Uterus (tissue), 4 donors: ENCODE measurements around the gene CYP2W1. TPM values are rescaled to one million over a fixed set of nuclear protein-coding genes. Genes with fewer than 3 reads are reported as not detected.
"Not testable (repeated sequence)": the region's sequence is repeated elsewhere in the genome, so short reads cannot be mapped to it uniquely, and the experiment has no call there.

ENCODE experiments used
- DNase-seq, 2 donors: peaks; one replicate each; pipeline ENCODE4 v3.0.0-alpha.2; 2019 to 2020
- H3K27ac ChIP-seq, 2 donors: fragments of 200-600 bp; sonication (generic); 1 replicate in 1 of 2; 2 replicates in 1 of 2; pipeline ENCODE4 v1.5.1; 2016 to 2018
- H3K27me3 ChIP-seq, 2 donors: fragments of 200-600 bp; sonication (generic); one replicate each; pipeline ENCODE4 v1.5.1; 2018 to 2019; ENCODE audit warnings: control low read depth in 1 of 2
- H3K36me3 ChIP-seq, 2 donors: fragments of 200-600 bp; sonication (generic); one replicate each; pipeline ENCODE4 v1.5.1; 2019; ENCODE audit warnings: control low read depth in 1 of 2
- H3K4me1 ChIP-seq, 2 donors: fragments of 200-600 bp; sonication (generic); one replicate each; pipeline ENCODE4 v1.5.1; 2018 to 2019; ENCODE audit warnings: control low read depth in 1 of 2
- H3K4me3 ChIP-seq, 2 donors: fragments of 200-600 bp; sonication (generic); 1 replicate in 1 of 2; 2 replicates in 1 of 2; pipeline ENCODE4 v1.5.1; 2018 to 2019; ENCODE audit warnings: mild to moderate bottlenecking in 1 of 2
- H3K9me3 ChIP-seq, 2 donors: fragments of 200-600 bp; sonication (generic); one replicate each; pipeline ENCODE4 v1.5.1; 2019; ENCODE audit warnings: control low read depth in 1 of 2
- POLR2A ChIP-seq, 2 donors: fragments of 450-650 bp; IDR thresholded peaks; one replicate each; pipeline ENCODE4 v1.6.1; 2016; ENCODE audit warnings: antibody characterized with exemption in 2 of 2, mild to moderate bottlenecking in 1 of 2, moderate library complexity in 1 of 2
- intact Hi-C: fragments of 100-400 bp; cut with DNase I; formaldehyde crosslinking; loops from one replicate; pipeline ENCODE4 v1.15.1; 2023; ENCODE audit warnings: low total_unique reads
- total RNA-seq, 4 donors: library from RNA; depleted of rRNA in 3 of 4; stranded (reverse); fragments of >200 nt in 3 of 4; gene quantifications; one replicate each; pipeline versions ENCODE4 v1.1.0 to v1.2.4, GENCODE V29; 2014 to 2023
- TF ChIP-seq, protein P1 (sequence below), 4 experiments: fragments of 200-600 bp in 2 of 4; fragments of 450-650 bp in 2 of 4; sonication (generic) in 2 of 4; IDR thresholded peaks; one replicate each; pipeline ENCODE4 v1.5.1; 2016 to 2019; ENCODE audit warnings: antibody characterized with exemption in 4 of 4, mild to moderate bottlenecking in 2 of 4, moderate library complexity in 1 of 4
- donor health status: DM: yes; HTN: yes; CAD: no.

The CYP2W1 gene
- total RNA-seq, 4 donors from 2014 or later: 6.6 TPM; not detected in 3

DNA sequence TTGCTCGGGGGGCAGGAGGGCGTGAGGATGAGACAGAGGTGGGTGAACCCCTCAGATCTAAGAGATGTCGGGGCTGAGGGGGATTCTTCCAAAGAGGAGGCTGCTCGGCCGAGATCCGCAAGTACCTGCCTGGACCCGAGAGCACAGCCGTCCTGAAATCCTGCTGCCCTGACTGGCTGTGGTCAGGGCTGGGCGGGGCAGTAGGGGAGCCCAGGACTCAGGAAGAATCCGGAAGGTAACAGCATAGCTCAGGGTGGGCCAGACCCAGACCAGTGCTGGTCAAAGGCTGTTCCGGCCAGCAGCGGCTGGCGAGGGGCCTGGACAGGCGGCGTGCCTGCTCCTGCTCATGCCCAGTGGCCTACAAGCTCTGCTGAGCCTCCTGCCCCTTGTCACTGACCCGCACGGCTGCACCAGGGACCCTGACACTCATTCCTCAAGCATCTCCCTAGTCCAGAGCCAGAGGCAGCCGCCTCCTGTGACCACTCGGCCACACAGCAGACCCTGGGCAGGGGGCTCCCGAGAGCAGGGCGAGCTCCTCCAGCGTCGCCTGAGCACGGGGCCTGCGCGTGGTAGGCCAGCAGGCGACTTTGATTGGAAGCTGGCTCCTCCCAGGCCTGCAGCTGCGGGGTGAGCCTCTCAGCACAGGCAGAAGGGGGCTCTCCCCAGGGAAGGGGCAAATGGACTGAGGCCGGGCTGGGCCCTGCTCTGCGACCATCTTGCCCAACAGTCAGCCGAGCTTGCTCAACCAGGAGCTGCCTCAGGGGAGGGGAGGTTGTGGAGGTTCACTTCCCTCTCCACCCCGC lies 25.4 kb upstream of the CYP2W1 start:
- intact Hi-C loops: no loop called here
- no peak overlapping the region for H3K4me3 ChIP-seq
- peaks cover 0 to 9% of the 10 kb centered on the region in 2 donors for H3K4me1 ChIP-seq
- no peaks in the 10 kb centered on the region for H3K36me3 ChIP-seq
- H3K9me3 ChIP-seq: no peaks in the 10 kb centered on the region
- H3K27me3 ChIP-seq: peaks cover 0 to 3% of the 10 kb centered on the region in 2 donors
- no peak for TF ChIP-seq POLR2A (IDR thresholded peaks at IDR 0.05)
- TF ChIP-seq, protein P1, sequence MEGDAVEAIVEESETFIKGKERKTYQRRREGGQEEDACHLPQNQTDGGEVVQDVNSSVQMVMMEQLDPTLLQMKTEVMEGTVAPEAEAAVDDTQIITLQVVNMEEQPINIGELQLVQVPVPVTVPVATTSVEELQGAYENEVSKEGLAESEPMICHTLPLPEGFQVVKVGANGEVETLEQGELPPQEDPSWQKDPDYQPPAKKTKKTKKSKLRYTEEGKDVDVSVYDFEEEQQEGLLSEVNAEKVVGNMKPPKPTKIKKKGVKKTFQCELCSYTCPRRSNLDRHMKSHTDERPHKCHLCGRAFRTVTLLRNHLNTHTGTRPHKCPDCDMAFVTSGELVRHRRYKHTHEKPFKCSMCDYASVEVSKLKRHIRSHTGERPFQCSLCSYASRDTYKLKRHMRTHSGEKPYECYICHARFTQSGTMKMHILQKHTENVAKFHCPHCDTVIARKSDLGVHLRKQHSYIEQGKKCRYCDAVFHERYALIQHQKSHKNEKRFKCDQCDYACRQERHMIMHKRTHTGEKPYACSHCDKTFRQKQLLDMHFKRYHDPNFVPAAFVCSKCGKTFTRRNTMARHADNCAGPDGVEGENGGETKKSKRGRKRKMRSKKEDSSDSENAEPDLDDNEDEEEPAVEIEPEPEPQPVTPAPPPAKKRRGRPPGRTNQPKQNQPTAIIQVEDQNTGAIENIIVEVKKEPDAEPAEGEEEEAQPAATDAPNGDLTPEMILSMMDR (IDR thresholded peaks at IDR 0.05): no peak
- no peak overlapping the region for H3K27ac ChIP-seq
- no peak for DNase-seq

- Histone ChIP-seq H3K9me3 (no peaks in the 10 kb centered on the region), H3K27ac (no peak overlapping the region), H3K36me3 (no peaks in the 10 kb centered on the region), H3K27me3 (no peaks in the 10 kb centered on the region), H3K4me3 (no peak overlapping the region), H3K4me1 (peaks cover 0 to 10% of the 10 kb centered on the region in 2 donors)
- intact Hi-C loops: no loop called here
- TF ChIP-seq, protein P1 (IDR thresholded peaks at IDR 0.05): no peak
- no peak for TF ChIP-seq POLR2A (IDR thresholded peaks at IDR 0.05)
- no peak for DNase-seq
Measured at GRCh38 chr7:958221-959200, 24.5 kb upstream of the CYP2W1 start.

DNA sequence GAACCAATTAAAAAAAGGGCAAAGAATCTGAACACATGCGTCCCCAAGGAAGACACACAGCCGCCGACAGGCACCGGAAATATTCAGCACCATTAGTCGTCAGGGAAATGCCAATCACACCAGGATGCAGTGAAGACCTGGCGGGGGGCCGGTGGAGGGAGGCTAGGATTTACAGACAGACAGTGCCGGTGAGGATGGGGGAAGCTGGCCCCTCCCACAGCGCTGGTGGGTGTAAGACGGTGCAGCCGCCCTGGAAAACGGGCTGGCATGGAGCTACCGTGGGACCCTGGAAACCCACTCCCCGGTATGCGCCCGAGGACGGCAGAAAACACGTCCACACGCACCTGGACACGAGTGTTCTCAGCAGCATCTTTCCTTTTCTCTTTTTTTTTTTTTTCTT lies 23.7 kb upstream of the CYP2W1 start:
- Histone ChIP-seq H3K27me3 (no peaks in the 10 kb centered on the region), H3K9me3 (no peaks in the 10 kb centered on the region), H3K4me3 (no peak overlapping the region), H3K36me3 (no peaks in the 10 kb centered on the region), H3K27ac (no peak overlapping the region), H3K4me1 (peaks cover 0 to 12% of the 10 kb centered on the region in 2 donors)
- intact Hi-C loops: no loop called here
- TF ChIP-seq POLR2A (IDR thresholded peaks at IDR 0.05): no peak
- TF ChIP-seq, protein P1 (IDR thresholded peaks at IDR 0.05): no peak
- no peak for DNase-seq

GRCh38 chr7:959740-960139 lies 23.2 kb upstream of the CYP2W1 start:
- H3K27me3 ChIP-seq, H3K27ac ChIP-seq, DNase-seq, H3K4me3 ChIP-seq, H3K9me3 ChIP-seq, H3K36me3 ChIP-seq, intact Hi-C loops: not testable (repeated sequence)
- H3K4me1 ChIP-seq: peaks cover 0 to 17% of the 10 kb centered on the region in 2 donors

GRCh38 chr7:960269-960871 lies 22.6 kb upstream of the CYP2W1 start:
- intact Hi-C loops: no loop called here
- Histone ChIP-seq H3K4me1 (peaks cover 0 to 17% of the 10 kb centered on the region in 2 donors), H3K36me3 (no peaks in the 10 kb centered on the region), H3K27ac (peak overlapping the region in 1 of 2 donors; percentile 68), H3K27me3 (no peaks in the 10 kb centered on the region), H3K4me3 (no peak overlapping the region), H3K9me3 (no peaks in the 10 kb centered on the region)
- DNase-seq: no peak
- no peak for TF ChIP-seq POLR2A (IDR thresholded peaks at IDR 0.05)
- TF ChIP-seq, protein P1 (IDR thresholded peaks at IDR 0.05): no peak

- H3K9me3 ChIP-seq, H3K36me3 ChIP-seq, H3K4me3 ChIP-seq, H3K27me3 ChIP-seq, intact Hi-C loops: not testable (repeated sequence)
- DNase-seq: peak in 1 of 2 donors; percentile 47
- Histone ChIP-seq H3K4me1 (peaks cover 0 to 17% of the 10 kb centered on the region in 2 donors), H3K27ac (peak overlapping the region in 1 of 2 donors; percentile 68)
Measured at GRCh38 chr7:960972-961371, 22.0 kb upstream of the CYP2W1 start.
